Activated CD8-positive, alpha-beta T cell treated with anti-CD3 and anti-CD28 coated beads for 36 hours (primary cell): ENCODE data around the gene EFNA3. TPM values are rescaled to one million over a fixed set of nuclear protein-coding genes. Genes with fewer than 3 reads are reported as not detected.
A peak's percentile ranks its signal among the peaks of the same experiment; 100 is the strongest.

Experiments used
- ATAC-seq: fragments of 200-7000 bp; cut with Tn5 transposase; one replicate; pipeline ENCODE4 v1.10.0; 2021; ENCODE audit warnings: mild to moderate bottlenecking, moderate library complexity
- CTCF ChIA-PET: fragments of 350-600 bp; sonication (Branson Sonifier 250); formaldehyde crosslinking; loops from one replicate; lab custom pipeline; 2021; ENCODE audit warnings: antibody characterized with exemption; lab: Charles Lee
- POLR2A ChIA-PET: fragments of 350-600 bp; sonication (Branson Sonifier 250); formaldehyde crosslinking; loops from one replicate; lab custom pipeline; 2021; ENCODE audit warnings: antibody characterized with exemption; lab: Charles Lee
- DNase-seq: peaks from one replicate; pipeline ENCODE4 v3.0.0-alpha.2; 2020
- H3K27ac Mint-ChIP-seq: one replicate; pipeline ENCODE4 v1.8.0; 2021; ENCODE audit warnings: mild to moderate bottlenecking, mixed read lengths
- H3K27me3 Mint-ChIP-seq: one replicate; pipeline ENCODE4 v1.8.0; 2021; ENCODE audit warnings: mixed read lengths
- H3K36me3 Mint-ChIP-seq: one replicate; pipeline ENCODE4 v1.8.0; 2021; ENCODE audit warnings: low read depth, mixed read lengths
- H3K4me1 Mint-ChIP-seq: one replicate; pipeline ENCODE4 v1.8.0; 2021; ENCODE audit warnings: low read depth, mixed read lengths
- H3K4me3 Mint-ChIP-seq: one replicate; pipeline ENCODE4 v1.8.0; 2021; ENCODE audit warnings: mild to moderate bottlenecking, moderate library complexity, mixed read lengths
- H3K9me3 Mint-ChIP-seq: one replicate; pipeline ENCODE4 v1.8.0; 2021; ENCODE audit warnings: mixed read lengths
- CTCF ChIP-seq: fragments of 200-600 bp; IDR thresholded peaks from one replicate; pipeline ENCODE4 v1.8.0; 2022; ENCODE audit warnings: antibody characterized with exemption, mild to moderate bottlenecking
- intact Hi-C: fragments of 100-400 bp; cut with micrococcal nuclease; formaldehyde crosslinking; loops from one replicate; pipeline ENCODE4 v1.10.0; 2022
- total RNA-seq, 2 experiments: library from RNA; stranded (reverse); gene quantifications; one replicate each; pipeline ENCODE4 v1.2.3, GENCODE V29; 2021

Gene EFNA3
- total RNA-seq, 2 experiments from 2014 or later: 5.1 to 8.6 TPM

GRCh38 chr1:155053531-155054105, 25.0 kb upstream of the EFNA3 start:
- no peak for DNase-seq
- ATAC-seq: no peak
- peak overlapping the region; percentile 88 for H3K4me3 Mint-ChIP-seq
- H3K4me1 Mint-ChIP-seq: peaks cover 20% of the 10 kb centered on the region
- no peaks in the 10 kb centered on the region for H3K27me3 Mint-ChIP-seq
- H3K9me3 Mint-ChIP-seq: no peaks in the 10 kb centered on the region
- POLR2A ChIA-PET: interaction anchor here (1.0 to 2.2 kb wide), 4 partner anchors 9 to 79 kb away, joined by 4 to 7 read pairs (median 5); partner anchors contain the start of gene CKS1B
- H3K36me3 Mint-ChIP-seq: peaks cover 20% of the 10 kb centered on the region
- intact Hi-C loops: loop anchor here (5.0 kb wide), 1 partner anchor 34 kb away; no protein-coding TSS in a partner anchor
- TF ChIP-seq CTCF: no peak
- H3K27ac Mint-ChIP-seq: no peak overlapping the region
- CTCF ChIA-PET: interaction anchor here (1.0 to 23.5 kb wide), 8 partner anchors 5 to 494 kb away, joined by 3 to 278 read pairs (median 5); partner anchors contain the start of genes ADAM15, EFNA4 and PBXIP1

GRCh38 chr1:155057104-155057503, 21.5 kb upstream of the EFNA3 start:
- Mint-ChIP-seq H3K36me3 (peaks cover 28% of the 10 kb centered on the region), H3K4me1 (peaks cover 20% of the 10 kb centered on the region), H3K27me3 (no peaks in the 10 kb centered on the region), H3K9me3 (no peaks in the 10 kb centered on the region), H3K27ac (no peak overlapping the region), H3K4me3 (no peak overlapping the region)
- intact Hi-C loops: no loop called here
- no peak for ATAC-seq
- DNase-seq: no peak
- CTCF ChIA-PET: interaction anchor here (0.8 to 23.5 kb wide), 10 partner anchors 10 to 137 kb away, joined by 3 to 278 read pairs (median 3); partner anchors contain the start of genes ADAM15, EFNA3 and PBXIP1
- POLR2A ChIA-PET: interaction anchor here (0.9 kb wide), 1 partner anchor 13 kb away, joined by 3 read pairs; no protein-coding TSS in a partner anchor
- no peak for TF ChIP-seq CTCF

- POLR2A ChIA-PET: no interaction called here
- ATAC-seq (no peak), DNase-seq (no peak)
- H3K4me3 Mint-ChIP-seq: no peak overlapping the region
- H3K27me3 Mint-ChIP-seq: no peaks in the 10 kb centered on the region
- H3K9me3 Mint-ChIP-seq: no peaks in the 10 kb centered on the region
- peaks cover 19% of the 10 kb centered on the region for H3K4me1 Mint-ChIP-seq
- H3K27ac Mint-ChIP-seq: no peak overlapping the region
- intact Hi-C loops: no loop called here
- CTCF ChIA-PET: interaction anchor here (0.9 to 23.5 kb wide), 9 partner anchors 9 to 136 kb away, joined by 3 to 278 read pairs (median 3); partner anchors contain the start of genes ADAM15, EFNA3 and PBXIP1
- H3K36me3 Mint-ChIP-seq: peaks cover 31% of the 10 kb centered on the region
- no peak for TF ChIP-seq CTCF
Observed at GRCh38 chr1:155057788-155058211, 20.8 kb upstream of the EFNA3 start.

GRCh38 chr1:155060736-155061135, 17.9 kb upstream of the EFNA3 start:
- intact Hi-C loops: loop anchor here (5.0 kb wide), 1 partner anchor 88 kb away; the partner anchor contains the start of genes CKS1B and SHC1
- H3K27ac Mint-ChIP-seq: no peak overlapping the region
- DNase-seq: no peak
- peaks cover 32% of the 10 kb centered on the region for H3K4me1 Mint-ChIP-seq
- CTCF ChIA-PET: interaction anchor here (0.6 to 23.5 kb wide), 17 partner anchors 14 to 514 kb away, joined by 3 to 278 read pairs (median 5); partner anchors contain the start of genes ADAM15, EFNA3, KRTCAP2 and LENEP
- POLR2A ChIA-PET: interaction anchor here (0.9 to 1.9 kb wide), 4 partner anchors 11 to 190 kb away, joined by 3 to 12 read pairs (median 4); no protein-coding TSS in a partner anchor
- peaks cover 23% of the 10 kb centered on the region for H3K36me3 Mint-ChIP-seq
- no peaks in the 10 kb centered on the region for H3K9me3 Mint-ChIP-seq
- H3K4me3 Mint-ChIP-seq: no peak overlapping the region
- no peaks in the 10 kb centered on the region for H3K27me3 Mint-ChIP-seq
- ATAC-seq: no peak
- no peak for TF ChIP-seq CTCF
